Measurements from ENCODE around the gene SYDE1.

DNA sequence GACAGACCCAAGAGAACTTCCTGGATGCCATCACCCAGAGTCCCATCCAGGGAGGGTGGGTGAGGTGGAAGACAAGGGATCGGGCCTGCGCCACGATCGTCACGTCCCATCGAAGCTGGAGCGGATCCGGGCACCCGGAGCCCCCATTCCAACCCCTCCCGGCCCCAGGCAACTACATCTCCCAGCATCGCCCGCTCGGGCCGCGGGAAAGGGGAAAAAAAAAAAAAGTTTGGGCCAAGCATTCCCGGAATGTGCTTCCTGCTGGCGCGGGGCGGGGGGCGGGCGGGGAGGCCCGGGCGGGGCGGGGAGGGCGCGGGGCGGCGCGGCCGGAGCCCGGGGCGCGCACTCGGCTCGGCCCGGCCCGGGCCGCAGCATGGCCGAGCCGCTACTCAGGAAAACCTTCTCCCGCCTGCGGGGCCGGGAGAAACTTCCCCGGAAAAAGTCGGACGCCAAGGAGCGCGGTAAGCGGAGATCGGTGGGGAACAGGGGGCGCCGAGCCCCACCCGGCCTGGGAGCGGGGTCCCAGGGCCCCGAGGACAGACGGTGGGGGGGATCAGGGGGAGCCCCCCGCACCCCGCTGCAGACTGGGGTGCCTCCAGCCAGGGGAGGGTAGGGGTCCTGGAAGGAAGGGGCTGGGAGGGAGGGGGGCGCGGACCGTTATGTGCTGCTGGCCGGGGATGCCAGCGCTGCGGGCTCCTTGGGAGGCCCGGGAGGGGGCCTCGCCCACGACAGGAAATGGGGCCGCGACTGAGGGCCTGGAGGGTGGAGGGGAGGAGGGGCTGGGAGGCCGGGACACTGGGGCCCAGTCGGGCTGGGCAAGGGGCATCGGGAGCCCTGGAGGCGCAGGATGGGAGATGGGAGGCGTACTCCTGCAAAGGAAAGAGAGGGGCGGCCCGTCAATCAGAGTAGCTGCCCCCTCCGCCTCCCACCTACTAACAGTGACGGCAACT is at the start of gene SYDE1:
- TF ChIP-seq, protein P1, sequence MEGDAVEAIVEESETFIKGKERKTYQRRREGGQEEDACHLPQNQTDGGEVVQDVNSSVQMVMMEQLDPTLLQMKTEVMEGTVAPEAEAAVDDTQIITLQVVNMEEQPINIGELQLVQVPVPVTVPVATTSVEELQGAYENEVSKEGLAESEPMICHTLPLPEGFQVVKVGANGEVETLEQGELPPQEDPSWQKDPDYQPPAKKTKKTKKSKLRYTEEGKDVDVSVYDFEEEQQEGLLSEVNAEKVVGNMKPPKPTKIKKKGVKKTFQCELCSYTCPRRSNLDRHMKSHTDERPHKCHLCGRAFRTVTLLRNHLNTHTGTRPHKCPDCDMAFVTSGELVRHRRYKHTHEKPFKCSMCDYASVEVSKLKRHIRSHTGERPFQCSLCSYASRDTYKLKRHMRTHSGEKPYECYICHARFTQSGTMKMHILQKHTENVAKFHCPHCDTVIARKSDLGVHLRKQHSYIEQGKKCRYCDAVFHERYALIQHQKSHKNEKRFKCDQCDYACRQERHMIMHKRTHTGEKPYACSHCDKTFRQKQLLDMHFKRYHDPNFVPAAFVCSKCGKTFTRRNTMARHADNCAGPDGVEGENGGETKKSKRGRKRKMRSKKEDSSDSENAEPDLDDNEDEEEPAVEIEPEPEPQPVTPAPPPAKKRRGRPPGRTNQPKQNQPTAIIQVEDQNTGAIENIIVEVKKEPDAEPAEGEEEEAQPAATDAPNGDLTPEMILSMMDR (IDR thresholded peaks at IDR 0.05) = no peak
- no peak for TF ChIP-seq CREB1 (CRISPR knock-in tag; IDR thresholded peaks at IDR 0.05)
- TF ChIP-seq TEAD1 (CRISPR knock-in tag; IDR thresholded peaks at IDR 0.05) = no peak; the same call in 1 of the 2 replicates
